HEK293T (cell line): Measurements from ENCODE around the gene TM9SF4.

Experiments used
- CTCF ChIA-PET: fragments of 350-600 bp; formaldehyde crosslinking; extraction: SDS; loops from one replicate; lab custom pipeline; 2021; ENCODE audit warnings: antibody characterized with exemption, inconsistent platforms; lab: Yijun Ruan, JAX
- POLR2A ChIA-PET: fragments of 350-600 bp; formaldehyde crosslinking; extraction: SDS; loops from one replicate; lab custom pipeline; 2020; ENCODE audit warnings: antibody characterized with exemption, inconsistent platforms; lab: Yijun Ruan, JAX
- DNase-seq: peaks from one replicate; pipeline ENCODE4 v3.0.0; 2012; ENCODE audit warnings: mixed read lengths; ENCODE audit errors: extremely low spot score
- ARNT ChIP-seq: fragments of 450-650 bp; IDR thresholded peaks from 2 replicates; pipeline ENCODE4 v1.6.1; 2017; ENCODE audit warnings: mild to moderate bottlenecking
- BHLHE40 ChIP-seq: fragments of 450-650 bp; IDR thresholded peaks from 2 replicates; pipeline ENCODE4 v1.6.1; 2016; ENCODE audit warnings: mild to moderate bottlenecking, moderate library complexity, borderline replicate concordance
- CTBP1 ChIP-seq: fragments of 450-650 bp; IDR thresholded peaks from 2 replicates; pipeline ENCODE4 v1.6.1; 2016; ENCODE audit warnings: borderline replicate concordance
- ELF4 ChIP-seq: fragments of 450-650 bp; IDR thresholded peaks from 2 replicates; pipeline ENCODE4 v1.6.1; 2017; ENCODE audit warnings: antibody characterized with exemption
- FOXA1 ChIP-seq: fragments of 450-650 bp; IDR thresholded peaks from 2 replicates; pipeline ENCODE4 v1.6.1; 2016; ENCODE audit warnings: mild to moderate bottlenecking
- FOXK2 ChIP-seq: fragments of 450-650 bp; IDR thresholded peaks from 2 replicates; pipeline ENCODE4 v1.6.1; 2016; ENCODE audit warnings: mild to moderate bottlenecking
- FOXM1 ChIP-seq: fragments of 450-650 bp; IDR thresholded peaks from 2 replicates; pipeline ENCODE4 v1.6.1; 2017; ENCODE audit warnings: mild to moderate bottlenecking, borderline replicate concordance
- HDGF ChIP-seq: fragments of 450-650 bp; IDR thresholded peaks from 2 replicates; pipeline ENCODE4 v1.6.1; 2017; ENCODE audit warnings: antibody characterized with exemption, borderline replicate concordance
- L3MBTL2 ChIP-seq: fragments of 450-650 bp; conservative IDR thresholded peaks from 2 replicates; pipeline ENCODE4 v1.6.1; 2016; ENCODE audit warnings: mild to moderate bottlenecking
- LEF1 ChIP-seq: fragments of 450-650 bp; IDR thresholded peaks from 2 replicates; pipeline ENCODE4 v1.6.1; 2017; ENCODE audit warnings: mild to moderate bottlenecking, borderline replicate concordance
- NFRKB ChIP-seq: fragments of 450-650 bp; IDR thresholded peaks from 2 replicates; pipeline ENCODE4 v1.6.1; 2016; ENCODE audit warnings: mild to moderate bottlenecking, moderate library complexity
- PKNOX1 ChIP-seq: fragments of 450-650 bp; IDR thresholded peaks from 2 replicates; pipeline ENCODE4 v1.6.1; 2016
- SP1 ChIP-seq: fragments of 450-650 bp; IDR thresholded peaks from 2 replicates; pipeline ENCODE4 v1.6.1; 2017
- SUZ12 ChIP-seq: fragments of 450-650 bp; IDR thresholded peaks from 2 replicates; pipeline ENCODE4 v1.6.1; 2016; ENCODE audit warnings: mild to moderate bottlenecking
- TARDBP ChIP-seq: fragments of 450-650 bp; IDR thresholded peaks from 2 replicates; pipeline ENCODE4 v1.6.1; 2016
- ZNF384 ChIP-seq: fragments of 450-650 bp; IDR thresholded peaks from 2 replicates; pipeline ENCODE4 v1.6.1; 2016

Gene TM9SF4

DNA sequence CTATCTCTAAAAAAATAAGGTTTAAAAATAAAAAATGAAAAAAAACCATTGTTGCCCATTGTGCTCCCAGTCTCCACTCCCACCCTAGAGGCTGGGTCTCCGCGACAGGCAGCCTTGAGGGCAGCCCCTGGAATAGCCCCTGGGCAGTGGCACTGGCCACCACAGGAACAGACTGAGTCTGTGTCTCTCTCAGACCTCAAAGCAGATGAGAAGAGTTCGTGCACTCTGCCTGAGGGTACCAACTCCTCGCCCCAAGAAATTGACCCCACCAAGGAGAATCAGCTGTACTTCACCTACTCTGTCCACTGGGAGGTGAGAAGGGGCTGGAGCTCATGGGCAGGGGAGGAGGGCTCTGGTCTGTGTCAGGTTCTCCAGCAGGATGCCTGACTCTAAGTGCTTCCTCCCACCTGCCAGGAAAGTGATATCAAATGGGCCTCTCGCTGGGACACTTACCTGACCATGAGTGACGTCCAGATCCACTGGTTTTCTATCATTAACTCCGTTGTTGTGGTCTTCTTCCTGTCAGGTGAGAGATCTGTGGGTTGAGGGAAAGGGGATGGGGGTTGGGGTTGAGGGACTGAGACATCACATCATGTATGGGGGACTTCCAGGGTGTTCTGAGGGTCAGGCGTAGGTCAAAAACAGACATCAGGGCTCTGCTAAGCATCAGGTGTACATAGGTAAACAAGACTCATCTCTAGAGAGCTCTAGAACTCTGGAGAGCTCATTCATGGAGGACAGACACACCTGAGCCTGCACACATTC lies 35.6 kb downstream of the TM9SF4 start:
- DNase-seq, result no peak
- ChIA-PET POLR2A (no interaction called here), CTCF (no interaction called here)
- no peak for TF ChIP-seq FOXM1
- TF ChIP-seq TARDBP, result no peak
- no peak for TF ChIP-seq BHLHE40
- TF ChIP-seq HDGF, result no peak
- no peak for TF ChIP-seq LEF1
- no peak for TF ChIP-seq ZNF384
- TF ChIP-seq ELF4, result no peak
- TF ChIP-seq NFRKB, result no peak
- TF ChIP-seq FOXK2, result no peak

GRCh38 chr20:32149566-32150170 lies 40.2 kb downstream of the TM9SF4 start:
- POLR2A ChIA-PET, result no interaction called here
- CTCF ChIA-PET, result no interaction called here
- DNase-seq, result no peak

GRCh38 chr20:32150291-32150848 lies 40.9 kb downstream of the TM9SF4 start:
- no peak for TF ChIP-seq LEF1
- TF ChIP-seq SUZ12, result no peak
- TF ChIP-seq TARDBP, result no peak
- TF ChIP-seq PKNOX1, result no peak
- no peak for TF ChIP-seq CTBP1
- TF ChIP-seq FOXK2, result no peak
- no peak for TF ChIP-seq SP1
- no peak for TF ChIP-seq FOXA1
- TF ChIP-seq NFRKB, result no peak
- no peak for TF ChIP-seq ARNT
- no peak for TF ChIP-seq ELF4
- no peak for TF ChIP-seq FOXM1
- no peak for TF ChIP-seq BHLHE40
- no peak for TF ChIP-seq ZNF384
- ChIA-PET CTCF (no interaction called here), POLR2A (no interaction called here)
- DNase-seq, result no peak

More at GRCh38 chr20:32149566-32150170, 40.2 kb downstream of the TM9SF4 start:
- TF ChIP-seq PKNOX1 (no peak), ZNF384 (no peak), BHLHE40 (no peak), SP1 (no peak), FOXA1 (no peak), NFRKB (no peak), TARDBP (no peak), FOXK2 (no peak), FOXM1 (no peak), LEF1 (no peak), L3MBTL2 (no peak), SUZ12 (no peak), CTBP1 (no peak), HDGF (no peak), ELF4 (no peak), ARNT (no peak)

DNA sequence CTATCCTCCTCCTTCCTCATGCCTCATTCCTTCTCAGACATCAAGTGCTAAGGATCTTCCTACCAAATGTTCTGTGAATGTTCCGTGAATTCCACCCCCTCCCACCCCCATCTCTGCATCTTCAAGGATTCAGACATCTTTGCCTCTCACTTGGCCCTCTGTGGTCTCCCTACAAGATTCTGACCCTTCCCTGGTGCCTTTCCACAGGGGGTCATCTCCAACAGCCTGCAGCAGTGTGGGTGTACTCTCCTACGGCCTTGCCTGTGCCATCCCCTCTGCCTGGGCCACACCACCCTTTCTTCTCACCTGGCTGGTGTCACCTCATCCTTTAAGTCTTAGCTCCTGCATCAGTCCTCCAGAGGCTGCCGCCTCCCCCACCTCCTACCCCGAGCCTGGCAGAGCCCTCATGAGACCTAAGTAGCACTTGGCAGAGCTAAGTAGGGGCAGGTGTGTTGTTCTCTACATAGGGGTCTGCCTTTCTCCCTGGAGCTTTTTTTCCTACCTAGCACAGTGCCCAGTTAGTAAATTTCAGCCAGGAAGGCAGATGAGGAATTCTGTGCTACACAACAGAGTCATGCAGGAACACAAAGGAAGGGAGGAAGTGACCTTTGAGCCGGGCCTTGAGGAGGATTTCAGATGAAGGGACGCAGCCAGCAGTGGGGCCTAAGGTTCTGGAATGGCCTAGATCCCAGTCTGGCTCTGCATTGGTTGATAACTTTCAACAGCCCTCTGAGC lies 43.1 kb downstream of the TM9SF4 start:
- no peak for DNase-seq
- CTCF ChIA-PET, result no interaction called here
- TF ChIP-seq NFRKB (no peak), ARNT (no peak), ELF4 (no peak), CTBP1 (no peak), ZNF384 (no peak), FOXK2 (no peak), FOXM1 (no peak), BHLHE40 (no peak), FOXA1 (no peak), SUZ12 (no peak), PKNOX1 (no peak), LEF1 (no peak), TARDBP (no peak)
- POLR2A ChIA-PET, result no interaction called here

- POLR2A ChIA-PET, result no interaction called here
- CTCF ChIA-PET, result no interaction called here
- no peak for DNase-seq
- TF ChIP-seq FOXM1 (no peak), CTBP1 (no peak), ARNT (no peak), FOXK2 (no peak), ELF4 (no peak), SP1 (no peak), ZNF384 (no peak)
Measured at GRCh38 chr20:32153156-32153665, 43.7 kb downstream of the TM9SF4 start.
